CD4-positive, alpha-beta T cell treated with Interleukin-17A for 1 hour (primary cell): ENCODE measurements around the gene LYST.
"Not testable (repeated sequence)": the region's sequence is repeated elsewhere in the genome, so short reads cannot be mapped to it uniquely, and the experiment has no call there.

Experiments
- DNase-seq: peaks from one replicate; pipeline ENCODE4 v3.0.0-alpha.2; 2020

LYST gene

GRCh38 chr1:235625340-235625739 is 241.4 kb downstream of the LYST start:
- no peak for DNase-seq

- no peak for DNase-seq
Measured at GRCh38 chr1:235624721-235625333, 241.9 kb downstream of the LYST start.

- no peak for DNase-seq
Measured at GRCh38 chr1:235622936-235623779, 243.5 kb downstream of the LYST start.

- DNase-seq = not testable (repeated sequence)
Measured at GRCh38 chr1:235619149-235619548, 247.6 kb downstream of the LYST start.

GRCh38 chr1:235617808-235618207 is 248.9 kb downstream of the LYST start:
- DNase-seq = no peak

GRCh38 chr1:235617140-235617539 is 249.6 kb downstream of the LYST start:
- DNase-seq = no peak

GRCh38 chr1:235614442-235614954 is 252.2 kb downstream of the LYST start:
- DNase-seq = no peak

- DNase-seq = no peak
Measured at GRCh38 chr1:235613602-235614001, 253.1 kb downstream of the LYST start.

- no peak for DNase-seq
Measured at GRCh38 chr1:235612761-235613160, 253.9 kb downstream of the LYST start.
